ENCODE data around the gene SOX2. TPM values are rescaled to one million over a fixed set of nuclear protein-coding genes. Genes with fewer than 3 reads are reported as not detected.
A peak's percentile ranks its signal among the peaks of the same experiment; 100 is the strongest.

SOX2 gene
- total RNA-seq, 1 donor, result not detected

GRCh38 chr3:181693280-181693679, 18.4 kb upstream of the SOX2 start:
- peaks cover 9% of the 10 kb centered on the region for H3K4me1 ChIP-seq (ENCODE audit: insufficient read depth, low read length)
- H2AFZ ChIP-seq (ENCODE audit: low read length), result no peak overlapping the region
- no peaks in the 10 kb centered on the region for H3K79me2 ChIP-seq (ENCODE audit: insufficient read depth, low read length)
- no peak overlapping the region for H3K4me2 ChIP-seq (ENCODE audit: insufficient read depth, low read length)
- TF ChIP-seq CTCF (IDR thresholded peaks at IDR 0.05; ENCODE audit: extremely low read depth, low read depth, low read length), result no peak
- no peaks in the 10 kb centered on the region for H3K36me3 ChIP-seq (ENCODE audit: insufficient read depth, low read length)
- H3K27me3 ChIP-seq (ENCODE audit: insufficient read depth, low read length), result peaks cover 27% of the 10 kb centered on the region
- H3K4me3 ChIP-seq (ENCODE audit: insufficient read depth, low read length), result no peak overlapping the region
- no peak overlapping the region for H3K27ac ChIP-seq (ENCODE audit: low read depth, low read length)
- no peak for DNase-seq (ENCODE audit: insufficient read length, low spot score, missing footprints)
- no peaks in the 10 kb centered on the region for H4K20me1 ChIP-seq (ENCODE audit: insufficient read depth, low read length)
- no peaks in the 10 kb centered on the region for H3K9me3 ChIP-seq (ENCODE audit: low read depth, low read length)

- Histone ChIP-seq H3K27ac (ENCODE audit: low read depth, low read length) (no peak overlapping the region), H3K79me2 (ENCODE audit: insufficient read depth, low read length) (no peaks in the 10 kb centered on the region), H3K27me3 (ENCODE audit: insufficient read depth, low read length) (peaks cover 42% of the 10 kb centered on the region), H3K4me1 (ENCODE audit: insufficient read depth, low read length) (peaks cover 9% of the 10 kb centered on the region), H4K20me1 (ENCODE audit: insufficient read depth, low read length) (no peaks in the 10 kb centered on the region), H3K9me3 (ENCODE audit: low read depth, low read length) (no peaks in the 10 kb centered on the region), H3K36me3 (ENCODE audit: insufficient read depth, low read length) (no peaks in the 10 kb centered on the region), H3K4me2 (ENCODE audit: insufficient read depth, low read length) (peak overlapping the region; percentile 84), H3K4me3 (ENCODE audit: insufficient read depth, low read length) (peak overlapping the region; percentile 67), H2AFZ (ENCODE audit: low read length) (peak overlapping the region; percentile 73)
- no peak for DNase-seq (ENCODE audit: insufficient read length, low spot score, missing footprints)
- peak; percentile 5 for TF ChIP-seq CTCF (IDR thresholded peaks at IDR 0.05; ENCODE audit: extremely low read depth, low read depth, low read length)
Observed at GRCh38 chr3:181694805-181695660, 16.7 kb upstream of the SOX2 start.

GRCh38 chr3:181695661-181696491, 15.8 kb upstream of the SOX2 start:
- H3K27me3 ChIP-seq (ENCODE audit: insufficient read depth, low read length), result peaks cover 46% of the 10 kb centered on the region
- H3K4me3 ChIP-seq (ENCODE audit: insufficient read depth, low read length), result peak overlapping the region; percentile 67

More at GRCh38 chr3:181695661-181696491, 15.8 kb upstream of the SOX2 start:
- Histone ChIP-seq H3K4me2 (ENCODE audit: insufficient read depth, low read length) (peak overlapping the region; percentile 84), H2AFZ (ENCODE audit: low read length) (peak overlapping the region; percentile 73), H3K4me1 (ENCODE audit: insufficient read depth, low read length) (peaks cover 14% of the 10 kb centered on the region), H3K79me2 (ENCODE audit: insufficient read depth, low read length) (no peaks in the 10 kb centered on the region), H3K9me3 (ENCODE audit: low read depth, low read length) (no peaks in the 10 kb centered on the region), H3K36me3 (ENCODE audit: insufficient read depth, low read length) (no peaks in the 10 kb centered on the region), H4K20me1 (ENCODE audit: insufficient read depth, low read length) (no peaks in the 10 kb centered on the region), H3K27ac (ENCODE audit: low read depth, low read length) (no peak overlapping the region)
- no peak for DNase-seq (ENCODE audit: insufficient read length, low spot score, missing footprints)
- no peak for TF ChIP-seq CTCF (IDR thresholded peaks at IDR 0.05; ENCODE audit: extremely low read depth, low read depth, low read length)

All from osteoblast (primary cell).